Lower leg skin (tissue), 3 donors: ENCODE data around the gene ASB10.

Experiments
- CTCF ChIP-seq, 3 donors: fragments of 450-650 bp; IDR thresholded peaks; one replicate each; pipeline ENCODE4 v1.5.1; 2016; ENCODE audit warnings: antibody characterized with exemption in 3 of 3, mild to moderate bottlenecking in 3 of 3, moderate library complexity in 2 of 3
- POLR2A ChIP-seq, 2 donors: fragments of 450-650 bp; IDR thresholded peaks; one replicate each; pipeline ENCODE4 v1.6.1; 2016 to 2017; ENCODE audit warnings: antibody characterized with exemption in 2 of 2, mild to moderate bottlenecking in 1 of 2, moderate library complexity in 1 of 2

- TF ChIP-seq CTCF (IDR thresholded peaks at IDR 0.05) (no peak), POLR2A (IDR thresholded peaks at IDR 0.05) (no peak)
Measured at GRCh38 chr7:151187409-151188251, 580 bp upstream of the ASB10 start.
